ENCODE measurements around the gene DDIT3. TPM values are rescaled to one million over a fixed set of nuclear protein-coding genes. Genes with fewer than 3 reads are reported as not detected.
A peak's percentile ranks its signal among the peaks of the same experiment; 100 is the strongest.

DDIT3 gene
- total RNA-seq, 2 donors from 2014 or later: 9.9 to 12.4 TPM

GRCh38 chr12:57553343-57554202, 33.3 kb upstream of the DDIT3 start:
- Histone ChIP-seq H3K4me1 (ENCODE audit: control insufficient read depth, insufficient read depth, low read length) (no peaks in the 10 kb centered on the region), H3K4me3 (ENCODE audit: low read length) (no peak overlapping the region), H3K9ac (ENCODE audit: extremely low read depth, low read length, poor library complexity, severe bottlenecking) (no peak overlapping the region), H3K9me3 (ENCODE audit: control insufficient read depth, low read length) (no peaks in the 10 kb centered on the region), H3K27me3 (ENCODE audit: control insufficient read depth, insufficient read depth, low read length, poor library complexity, severe bottlenecking) (peaks cover 21% of the 10 kb centered on the region), H3K27ac (ENCODE audit: low read depth, low read length) (peak overlapping the region; percentile 25), H3K36me3 (ENCODE audit: control insufficient read depth, insufficient read depth, low read length) (no peaks in the 10 kb centered on the region)
- 72 to 87% methylated on average over 6 to 7 of the region's 7 CpGs for WGBS, 2 experiments (ENCODE audit: insufficient coverage in 1 of 2, insufficient read length in 1 of 2)
- Mint-ChIP-seq H3K9me3 (no peaks in the 10 kb centered on the region), H3K36me3 (ENCODE audit: low read depth) (no peaks in the 10 kb centered on the region), H3K4me1 (peaks cover 11% of the 10 kb centered on the region), H3K4me3 (no peak overlapping the region), H3K27me3 (ENCODE audit: insufficient read depth) (peaks cover 26% of the 10 kb centered on the region), H3K27ac (no peak overlapping the region)
- TF ChIP-seq CTCF (conservative IDR thresholded peaks at IDR 0.05): no peak
- DNase-seq: no peak

- H3K27ac ChIP-seq (ENCODE audit: low read depth, low read length): peak overlapping the region; percentile 25
- no peak for TF ChIP-seq CTCF (conservative IDR thresholded peaks at IDR 0.05)
- H3K4me3 Mint-ChIP-seq: no peak overlapping the region
- peaks cover 28% of the 10 kb centered on the region for H3K27me3 ChIP-seq (ENCODE audit: control insufficient read depth, insufficient read depth, low read length, poor library complexity, severe bottlenecking)
- no peak overlapping the region for H3K9ac ChIP-seq (ENCODE audit: extremely low read depth, low read length, poor library complexity, severe bottlenecking)
- H3K27me3 Mint-ChIP-seq (ENCODE audit: insufficient read depth): peaks cover 32% of the 10 kb centered on the region
- no peaks in the 10 kb centered on the region for H3K36me3 Mint-ChIP-seq (ENCODE audit: low read depth)
- no peak overlapping the region for H3K27ac Mint-ChIP-seq
- no peak overlapping the region for H3K4me3 ChIP-seq (ENCODE audit: low read length)
- DNase-seq: peak; percentile 55
- H3K9me3 Mint-ChIP-seq: no peaks in the 10 kb centered on the region
- no peaks in the 10 kb centered on the region for H3K36me3 ChIP-seq (ENCODE audit: control insufficient read depth, insufficient read depth, low read length)
- H3K9me3 ChIP-seq (ENCODE audit: control insufficient read depth, low read length): no peaks in the 10 kb centered on the region
- H3K4me1 Mint-ChIP-seq: peaks cover 11% of the 10 kb centered on the region
- no peaks in the 10 kb centered on the region for H3K4me1 ChIP-seq (ENCODE audit: control insufficient read depth, insufficient read depth, low read length)
- WGBS, 2 experiments (ENCODE audit: insufficient coverage in 1 of 2, insufficient read length in 1 of 2): 76 to 100% methylated on average over 1 to 6 of the region's 6 CpGs
Measured at GRCh38 chr12:57552835-57553313, 32.6 kb upstream of the DDIT3 start.

- Histone ChIP-seq H3K27ac (ENCODE audit: low read depth, low read length) (no peak overlapping the region), H3K4me3 (ENCODE audit: low read length) (no peak overlapping the region), H3K27me3 (ENCODE audit: control insufficient read depth, insufficient read depth, low read length, poor library complexity, severe bottlenecking) (peaks cover 32% of the 10 kb centered on the region), H3K4me1 (ENCODE audit: control insufficient read depth, insufficient read depth, low read length) (no peaks in the 10 kb centered on the region), H3K9ac (ENCODE audit: extremely low read depth, low read length, poor library complexity, severe bottlenecking) (no peak overlapping the region), H3K36me3 (ENCODE audit: control insufficient read depth, insufficient read depth, low read length) (no peaks in the 10 kb centered on the region), H3K9me3 (ENCODE audit: control insufficient read depth, low read length) (no peaks in the 10 kb centered on the region)
- no peak for DNase-seq
- WGBS, 2 experiments (ENCODE audit: insufficient coverage in 1 of 2, insufficient read length in 1 of 2): 52% methylated on average over 2 of the region's 2 CpGs; no CpG with 5 or more reads in 1 of the 2 experiments
- Mint-ChIP-seq H3K36me3 (ENCODE audit: low read depth) (no peaks in the 10 kb centered on the region), H3K27me3 (ENCODE audit: insufficient read depth) (peaks cover 36% of the 10 kb centered on the region), H3K9me3 (no peaks in the 10 kb centered on the region), H3K27ac (no peak overlapping the region), H3K4me3 (no peak overlapping the region), H3K4me1 (peaks cover 12% of the 10 kb centered on the region)
- no peak for TF ChIP-seq CTCF (conservative IDR thresholded peaks at IDR 0.05)
Measured at GRCh38 chr12:57552306-57552651, 32.0 kb upstream of the DDIT3 start.

Measured in endodermal cell (in vitro differentiated cells).